HG03159 (cell line): ENCODE measurements around the gene ARL13B.
"Not testable (repeated sequence)": the region's sequence is repeated elsewhere in the genome, so short reads cannot be mapped to it uniquely, and the experiment has no call there.

ENCODE experiments used
- ATAC-seq: cut with Tn5 transposase; IDR thresholded peaks from one replicate; pipeline ENCODE4 v1.9.1; 2021; ENCODE audit warnings: mild to moderate bottlenecking, moderate library complexity; ENCODE audit not compliant: unreplicated experiment

The ARL13B gene

DNA sequence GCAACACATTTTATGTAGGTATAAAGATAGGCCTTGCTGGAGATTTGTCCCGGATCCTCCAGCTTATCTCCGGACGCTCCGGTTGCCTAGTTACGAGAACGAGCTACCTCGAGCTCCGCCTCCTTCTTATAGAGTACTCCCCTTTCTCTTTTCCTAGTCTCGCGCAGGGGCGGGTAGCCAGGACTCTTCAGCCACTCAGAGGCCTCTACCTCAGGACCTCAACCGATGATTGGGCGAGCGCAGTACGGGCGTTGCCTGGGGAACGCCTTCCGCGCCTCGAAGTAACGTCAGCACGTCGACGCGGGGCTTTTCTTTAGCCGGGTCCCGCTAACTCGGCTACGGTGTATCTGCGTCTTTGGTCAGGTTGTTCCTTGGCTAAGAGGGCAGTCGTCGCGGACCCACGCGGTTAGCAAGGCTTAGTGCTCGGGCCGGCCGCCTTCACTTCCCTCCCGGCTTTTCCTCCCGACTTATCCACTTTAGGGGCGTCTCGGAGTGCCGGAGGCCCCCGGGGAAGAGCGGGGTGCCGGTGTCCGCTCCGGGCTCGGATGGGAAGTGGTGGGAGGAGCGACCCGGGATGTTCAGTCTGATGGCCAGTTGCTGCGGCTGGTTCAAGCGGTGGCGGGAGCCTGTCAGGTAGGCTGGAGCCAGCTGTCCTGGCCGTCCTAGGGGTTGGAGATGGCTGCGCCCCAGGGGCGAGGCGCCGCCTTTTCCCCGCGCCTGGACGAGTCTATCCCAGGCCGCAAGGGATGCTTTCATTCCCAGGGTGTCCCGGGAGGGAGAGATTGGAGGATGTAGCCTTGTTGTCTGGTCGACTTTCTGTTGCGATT lies at the start of gene ARL13B:
ARL13B (plus strand) TSS at position 306 of the 827 bp plus-strand sequence; CDS start at position 575, 269 bp downstream.
- ATAC-seq: peak; percentile 100

GRCh38 chr3:93931597-93932229 lies 48.2 kb upstream of the ARL13B start:
- no peak for ATAC-seq

- ATAC-seq: no peak
These were observed 45.4 kb upstream of the ARL13B start for GRCh38 chr3:93934366-93935046.

- ATAC-seq: no peak
These were observed 43.4 kb upstream of the ARL13B start for GRCh38 chr3:93936549-93936948.

DNA sequence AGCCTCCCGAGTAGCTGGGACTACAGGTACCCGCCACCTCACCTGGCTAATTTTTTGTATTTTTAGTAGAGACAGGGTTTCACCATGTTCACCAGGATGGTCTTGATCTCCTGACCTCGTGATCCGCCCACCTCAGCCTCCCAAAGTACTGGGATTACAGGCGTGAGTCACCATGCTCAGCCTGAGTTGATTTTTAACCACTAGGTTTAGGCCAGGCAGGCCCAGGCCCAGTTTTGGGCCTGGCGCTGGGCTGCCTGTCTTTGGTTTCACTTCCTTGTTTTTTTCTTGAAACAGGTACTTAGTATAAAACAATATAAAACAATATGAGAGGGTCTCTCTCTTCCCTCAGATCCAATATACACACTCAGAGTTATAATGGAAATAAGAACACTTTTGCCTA lies 42.5 kb upstream of the ARL13B start:
- ATAC-seq: not testable (repeated sequence)

DNA sequence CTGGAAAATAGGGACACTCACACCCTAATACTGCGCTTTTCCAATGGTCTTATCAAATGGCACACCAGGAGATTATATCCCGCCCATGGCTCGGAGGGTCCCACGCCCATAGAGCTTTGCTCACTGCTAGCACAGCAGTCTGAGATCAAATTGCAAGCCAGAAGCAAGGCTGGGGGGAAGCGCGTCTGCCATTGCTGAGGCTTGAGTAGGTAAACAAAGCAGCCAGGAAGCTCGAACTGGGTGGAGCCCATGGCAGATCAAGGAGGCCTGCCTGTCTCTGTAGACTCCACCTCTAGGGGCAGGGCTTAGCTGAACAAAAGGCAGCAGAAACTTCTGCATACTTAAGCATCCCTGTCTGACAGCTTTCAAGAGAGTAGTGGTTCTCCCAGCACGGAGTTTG lies 30.0 kb upstream of the ARL13B start:
- not testable (repeated sequence) for ATAC-seq

DNA sequence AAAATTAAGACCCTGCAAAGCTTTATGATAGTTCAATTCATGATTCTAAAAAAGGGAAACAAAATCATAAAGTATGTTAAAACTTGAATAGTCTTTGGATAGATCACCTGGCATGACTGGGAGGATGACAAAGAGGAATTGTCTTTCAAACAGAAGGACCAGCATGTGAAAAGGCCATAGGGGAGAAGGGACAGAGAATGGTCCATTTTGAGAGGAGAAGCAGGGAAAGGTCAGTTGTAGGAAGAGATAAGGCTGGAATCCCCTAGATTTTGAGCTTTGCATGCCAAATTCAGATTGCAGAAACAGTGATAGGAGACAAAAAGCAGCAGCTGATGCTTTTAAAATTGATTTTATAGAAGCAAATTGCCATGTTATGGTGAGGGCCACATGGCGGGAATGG lies 18.9 kb upstream of the ARL13B start:
- no peak for ATAC-seq

DNA sequence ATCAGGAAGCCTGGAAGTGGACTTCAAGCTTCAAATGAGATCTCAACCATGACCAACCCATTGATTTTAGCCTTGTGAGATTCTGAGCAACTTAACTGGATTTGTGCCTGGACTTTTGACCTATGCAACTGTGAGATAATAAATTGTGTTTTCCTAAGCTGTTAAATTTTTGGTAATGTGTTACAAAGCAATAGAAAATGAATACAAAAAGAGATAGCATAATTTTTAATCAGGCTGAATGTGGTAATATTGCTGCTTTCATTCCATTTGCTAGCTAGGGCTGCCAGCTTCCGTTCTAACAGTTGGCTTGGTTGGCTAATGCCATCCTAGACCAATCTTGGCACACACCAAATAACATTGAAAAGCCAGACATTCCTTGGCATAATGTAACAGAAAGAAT lies 18.5 kb upstream of the ARL13B start:
- ATAC-seq: no peak

- no peak for ATAC-seq
These were observed 17.2 kb upstream of the ARL13B start for GRCh38 chr3:93962798-93963197.

- ATAC-seq: not testable (repeated sequence)
These were observed 14.8 kb upstream of the ARL13B start for GRCh38 chr3:93965106-93965505.

DNA sequence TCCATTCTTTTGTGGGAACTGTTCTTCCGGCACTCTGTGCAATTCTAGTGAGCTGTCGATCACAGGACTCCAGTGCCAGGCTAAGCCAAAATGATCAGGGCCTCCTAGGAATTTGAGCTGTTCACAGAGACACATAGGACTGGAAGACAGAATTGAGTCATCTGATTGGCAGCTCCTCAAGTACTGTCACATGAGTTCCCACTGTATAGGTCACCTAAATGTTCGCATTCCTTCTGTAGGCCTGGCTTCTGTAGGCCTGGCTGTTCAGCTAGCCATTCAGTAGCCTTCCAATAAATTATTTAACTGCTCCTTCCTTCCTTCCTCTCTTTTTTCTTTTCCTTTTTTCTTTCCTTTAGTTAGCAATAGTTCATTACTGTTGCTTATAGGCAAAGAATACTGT lies 10.5 kb upstream of the ARL13B start:
- no peak for ATAC-seq

DNA sequence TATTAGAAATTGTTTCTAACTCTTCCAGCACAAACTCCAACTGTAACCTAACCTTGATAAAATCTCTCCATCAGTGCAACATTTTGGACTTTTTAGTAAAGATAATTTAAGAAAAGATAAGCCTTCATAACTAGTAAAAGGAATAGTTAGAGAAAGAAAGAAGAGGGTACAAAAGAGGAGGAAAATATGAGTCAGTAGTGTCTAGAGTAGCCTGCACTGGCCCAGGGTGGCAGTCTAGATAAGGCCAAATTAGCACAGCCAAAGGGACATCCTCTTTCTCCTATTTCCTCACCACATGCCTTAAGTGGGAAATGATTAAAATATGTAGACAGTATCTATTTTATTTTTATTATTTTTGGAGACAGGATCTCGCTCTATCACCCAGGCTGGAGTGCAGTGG lies 10.0 kb upstream of the ARL13B start:
- ATAC-seq: no peak

- peak; percentile 81 for ATAC-seq
These were observed 6.5 kb upstream of the ARL13B start, which contains the start of gene PROS1 for GRCh38 chr3:93973131-93974126. TSS of gene PROS1 (minus strand) at chr3:93973896. CDS start at chr3:93973749, 147 bp downstream.

GRCh38 chr3:93981649-93982048 lies 1.7 kb downstream of the ARL13B start:
- no peak for ATAC-seq

GRCh38 chr3:93983408-93983807 lies 3.5 kb downstream of the ARL13B start:
- no peak for ATAC-seq

- no peak for ATAC-seq
These were observed 4.7 kb downstream of the ARL13B start for GRCh38 chr3:93984618-93985017.

- ATAC-seq: no peak
These were observed 8.3 kb downstream of the ARL13B start for GRCh38 chr3:93988283-93988682.

DNA sequence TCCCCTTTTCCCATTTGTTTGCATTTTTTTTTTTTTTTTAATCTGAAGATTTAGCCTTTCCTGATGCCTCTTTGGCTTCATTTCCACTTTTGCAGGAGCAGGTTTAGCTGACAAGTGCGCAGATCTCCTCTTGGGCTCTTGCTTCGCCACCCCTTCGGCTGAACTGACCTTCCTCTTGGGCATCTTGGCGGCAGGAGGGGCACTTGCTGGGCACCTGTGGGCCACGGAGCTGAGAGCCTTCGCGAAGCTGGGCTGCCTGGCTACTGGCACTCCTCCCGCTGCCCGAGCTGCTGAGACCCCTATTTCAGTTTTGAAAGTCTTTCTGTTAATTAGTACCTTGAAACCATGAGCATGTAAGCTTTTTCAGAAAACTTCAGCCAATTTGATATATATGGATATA lies 8.8 kb downstream of the ARL13B start:
- ATAC-seq: no peak

GRCh38 chr3:93989241-93989640 lies 9.3 kb downstream of the ARL13B start:
- no peak for ATAC-seq

- no peak for ATAC-seq
These were observed 11.7 kb downstream of the ARL13B start for GRCh38 chr3:93991631-93992030.
